ENCODE measurements around the gene SLC39A11.

The SLC39A11 gene

DNA sequence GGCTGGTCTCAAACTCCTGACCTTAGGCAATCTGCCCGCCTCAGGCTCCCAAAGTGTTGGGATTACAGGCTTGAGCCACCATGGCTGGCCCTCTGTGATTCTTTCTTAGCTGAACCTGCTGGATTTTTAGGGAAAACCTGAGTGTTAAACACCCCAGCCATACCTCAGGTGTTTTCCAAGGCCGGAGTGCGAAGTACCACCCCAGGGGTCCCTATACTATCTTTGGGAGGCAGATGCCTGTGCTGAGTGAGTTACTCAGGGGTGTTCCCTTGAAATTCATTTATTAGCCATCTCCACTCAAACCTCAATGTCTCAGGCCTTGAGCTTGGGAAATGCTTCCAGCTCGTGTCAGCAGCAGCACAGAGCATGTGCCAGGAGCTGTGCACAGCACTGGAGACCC, 432.7 kb downstream of the SLC39A11 start:
- H3K27ac ChIP-seq (ENCODE audit: low read depth, low read length), result no peak overlapping the region
- H3K9ac ChIP-seq (ENCODE audit: low read length), result no peak overlapping the region
- no peaks in the 10 kb centered on the region for H3K36me3 ChIP-seq (ENCODE audit: insufficient read depth, low read length)
- no peaks in the 10 kb centered on the region for H3K9me3 ChIP-seq (ENCODE audit: low read length)
- H3K27me3 ChIP-seq (ENCODE audit: control insufficient read depth in 1 of 2, insufficient read depth in 2 of 2, low read length in 2 of 2), result no peaks in the 10 kb centered on the region
- no peak overlapping the region for H3K4me3 ChIP-seq (ENCODE audit: low read depth in 1 of 2, low read length in 2 of 2)
- H3K4me1 ChIP-seq (ENCODE audit: insufficient read depth, low read length), result no peaks in the 10 kb centered on the region

DNA sequence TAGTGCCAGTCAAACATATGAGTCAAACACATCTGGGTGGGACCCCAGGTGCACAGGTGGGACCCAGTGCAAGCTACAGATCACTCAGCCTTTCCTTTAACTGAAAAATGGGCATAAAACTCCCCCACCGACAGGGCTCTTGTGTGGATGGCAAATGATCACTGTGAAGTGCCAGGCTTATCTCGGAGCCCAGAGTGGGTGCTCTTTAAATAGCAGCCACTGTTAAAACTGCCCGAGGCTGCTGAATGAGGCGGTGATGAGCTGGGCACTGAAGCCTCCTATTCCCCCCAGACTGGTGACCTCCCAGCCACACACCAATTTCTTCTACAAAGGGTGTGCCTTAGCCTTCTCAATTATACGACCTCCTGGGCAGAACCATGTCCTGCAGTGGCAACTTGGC, 433.8 kb downstream of the SLC39A11 start:
- Histone ChIP-seq H3K4me1 (ENCODE audit: insufficient read depth, low read length) (no peaks in the 10 kb centered on the region), H3K9ac (ENCODE audit: low read length) (no peak overlapping the region), H3K9me3 (ENCODE audit: low read length) (no peaks in the 10 kb centered on the region), H3K4me3 (ENCODE audit: low read depth in 1 of 2, low read length in 2 of 2) (no peak overlapping the region), H3K36me3 (ENCODE audit: insufficient read depth, low read length) (no peaks in the 10 kb centered on the region), H3K27ac (ENCODE audit: low read depth, low read length) (no peak overlapping the region), H3K27me3 (ENCODE audit: control insufficient read depth in 1 of 2, insufficient read depth in 2 of 2, low read length in 2 of 2) (no peaks in the 10 kb centered on the region)

DNA sequence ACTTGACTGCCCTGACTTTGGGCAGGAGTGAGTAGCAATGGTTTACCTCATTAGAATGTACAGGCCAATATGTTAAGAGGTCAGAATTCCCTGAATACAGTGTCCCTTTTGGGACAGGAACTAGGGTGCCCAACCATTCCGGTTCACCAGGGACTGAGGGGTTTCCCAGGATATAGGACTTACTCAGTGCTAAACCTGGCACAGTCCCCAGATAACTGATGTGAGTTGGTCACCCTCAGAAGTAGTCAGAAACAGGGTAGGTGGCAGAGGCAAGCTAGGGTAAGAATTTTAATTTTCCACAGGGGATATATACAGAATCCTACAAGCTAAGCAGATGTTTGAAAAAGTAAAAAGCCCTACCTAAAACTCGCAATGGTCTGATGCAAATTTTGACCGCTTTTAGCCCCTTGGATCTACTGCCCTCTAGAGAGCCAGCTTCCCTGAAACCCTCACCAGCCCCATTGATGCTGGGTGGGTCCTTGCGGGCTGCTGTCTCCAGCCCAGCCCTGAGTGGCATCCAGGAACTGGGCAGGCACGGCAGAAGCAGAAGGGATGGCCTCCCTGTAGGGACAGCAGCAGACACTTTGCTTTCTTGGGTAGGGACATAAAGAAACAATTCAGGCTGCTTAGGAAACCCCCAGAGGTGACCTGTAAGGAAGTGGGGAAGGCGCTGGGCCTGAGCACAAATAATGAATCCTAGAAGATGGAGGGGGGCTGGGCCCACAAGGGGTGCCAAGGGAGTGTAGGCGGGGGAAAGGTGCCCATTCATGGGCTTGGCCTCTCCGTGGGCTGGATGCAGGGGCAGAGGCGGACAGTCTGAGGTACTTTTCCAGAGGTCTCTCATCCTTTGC, 434.8 kb downstream of the SLC39A11 start:
- no peak overlapping the region for H3K27ac ChIP-seq (ENCODE audit: low read depth, low read length)
- H3K9me3 ChIP-seq (ENCODE audit: low read length), result no peaks in the 10 kb centered on the region
- H3K27me3 ChIP-seq (ENCODE audit: control insufficient read depth in 1 of 2, insufficient read depth in 2 of 2, low read length in 2 of 2), result no peaks in the 10 kb centered on the region
- H3K9ac ChIP-seq (ENCODE audit: low read length), result no peak overlapping the region
- no peaks in the 10 kb centered on the region for H3K4me1 ChIP-seq (ENCODE audit: insufficient read depth, low read length)
- H3K4me3 ChIP-seq (ENCODE audit: low read depth in 1 of 2, low read length in 2 of 2), result no peak overlapping the region
- no peaks in the 10 kb centered on the region for H3K36me3 ChIP-seq (ENCODE audit: insufficient read depth, low read length)

DNA sequence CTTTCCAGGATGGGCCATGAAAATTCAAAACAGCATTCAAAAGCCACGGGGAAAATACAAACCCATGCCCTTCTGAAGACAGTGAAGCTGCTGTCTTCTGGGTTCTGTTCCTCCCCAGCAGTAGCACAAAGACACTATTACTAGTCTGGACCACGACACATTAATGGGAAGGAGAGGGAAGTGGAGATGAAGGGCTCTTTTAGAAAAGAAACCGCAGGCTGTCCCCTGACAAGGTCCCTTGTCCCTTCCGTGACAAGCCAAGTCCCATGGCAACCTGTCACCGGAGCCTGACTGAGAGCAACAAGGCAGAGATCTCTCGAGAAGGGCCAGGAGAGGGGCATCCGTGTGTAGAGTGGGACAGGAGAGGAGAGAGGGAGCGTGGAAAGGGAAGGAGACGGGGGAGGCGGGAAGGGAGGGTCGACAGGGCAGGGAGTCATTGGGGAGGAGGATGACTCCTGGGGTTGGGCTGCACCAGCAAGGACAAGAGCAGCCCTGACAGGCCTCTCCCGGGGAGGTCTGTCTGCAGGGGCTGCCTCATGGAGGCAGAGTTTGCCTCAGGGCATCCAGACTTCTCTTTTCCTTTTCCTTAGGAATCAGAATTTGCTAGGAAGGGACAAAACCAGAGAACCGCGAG, 436.2 kb downstream of the SLC39A11 start:
- Histone ChIP-seq H3K27ac (ENCODE audit: low read depth, low read length) (no peak overlapping the region), H3K4me1 (ENCODE audit: insufficient read depth, low read length) (no peaks in the 10 kb centered on the region), H3K36me3 (ENCODE audit: insufficient read depth, low read length) (no peaks in the 10 kb centered on the region), H3K4me3 (ENCODE audit: low read depth in 1 of 2, low read length in 2 of 2) (no peak overlapping the region), H3K9me3 (ENCODE audit: low read length) (no peaks in the 10 kb centered on the region), H3K27me3 (ENCODE audit: control insufficient read depth in 1 of 2, insufficient read depth in 2 of 2, low read length in 2 of 2) (no peaks in the 10 kb centered on the region), H3K9ac (ENCODE audit: low read length) (no peak overlapping the region)

DNA sequence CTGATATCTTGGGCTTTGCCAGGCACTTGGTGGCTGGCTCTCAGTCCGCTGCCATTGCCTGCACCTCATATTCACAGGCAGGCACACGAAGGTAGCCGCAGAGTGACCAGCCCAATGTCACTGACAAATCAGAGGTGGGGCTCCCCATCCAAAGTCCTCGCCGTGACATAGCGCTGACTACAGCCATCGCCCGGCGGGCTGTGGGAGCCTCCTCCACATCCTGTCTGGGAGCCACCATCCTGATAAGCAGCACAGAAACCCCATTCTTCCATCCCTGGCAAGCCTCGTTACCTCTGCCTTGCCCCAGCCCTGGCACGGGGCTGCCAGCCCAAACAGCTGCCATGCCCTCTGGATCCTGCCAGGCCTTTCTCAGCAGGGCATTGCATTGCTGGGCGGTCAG, 437.8 kb downstream of the SLC39A11 start:
- H3K9ac ChIP-seq (ENCODE audit: low read length), result no peak overlapping the region
- no peak overlapping the region for H3K4me3 ChIP-seq (ENCODE audit: low read depth in 1 of 2, low read length in 2 of 2)
- no peaks in the 10 kb centered on the region for H3K9me3 ChIP-seq (ENCODE audit: low read length)
- no peak overlapping the region for H3K27ac ChIP-seq (ENCODE audit: low read depth, low read length)
- H3K4me1 ChIP-seq (ENCODE audit: insufficient read depth, low read length), result no peaks in the 10 kb centered on the region
- H3K27me3 ChIP-seq (ENCODE audit: control insufficient read depth in 1 of 2, insufficient read depth in 2 of 2, low read length in 2 of 2), result no peaks in the 10 kb centered on the region
- no peaks in the 10 kb centered on the region for H3K36me3 ChIP-seq (ENCODE audit: insufficient read depth, low read length)

DNA sequence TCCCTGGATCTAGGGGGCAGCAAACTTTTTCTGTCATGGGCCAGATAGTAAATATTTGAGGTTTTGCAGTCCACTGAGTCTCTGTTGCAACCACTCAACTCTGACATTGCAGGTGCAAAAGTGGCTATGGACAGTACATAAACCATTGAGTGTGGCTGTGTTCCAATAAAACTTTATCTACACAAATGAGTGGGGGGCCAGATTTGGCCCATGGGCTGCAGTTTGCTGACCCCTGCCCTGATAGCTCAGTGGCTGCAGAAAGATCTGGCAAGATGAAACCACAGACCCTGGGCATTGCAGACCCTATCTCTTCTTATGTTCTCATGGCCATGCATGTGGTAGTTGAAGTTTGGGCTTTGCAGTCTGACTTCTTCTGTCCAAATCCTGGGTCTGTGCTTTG, 440.5 kb downstream of the SLC39A11 start:
- no peaks in the 10 kb centered on the region for H3K4me1 ChIP-seq (ENCODE audit: insufficient read depth, low read length)
- H3K9ac ChIP-seq (ENCODE audit: low read length), result no peak overlapping the region
- no peak overlapping the region for H3K27ac ChIP-seq (ENCODE audit: low read depth, low read length)
- no peaks in the 10 kb centered on the region for H3K36me3 ChIP-seq (ENCODE audit: insufficient read depth, low read length)
- no peaks in the 10 kb centered on the region for H3K27me3 ChIP-seq (ENCODE audit: control insufficient read depth in 1 of 2, insufficient read depth in 2 of 2, low read length in 2 of 2)
- no peak overlapping the region for H3K4me3 ChIP-seq (ENCODE audit: low read depth in 1 of 2, low read length in 2 of 2)
- H3K9me3 ChIP-seq (ENCODE audit: low read length), result no peaks in the 10 kb centered on the region

DNA sequence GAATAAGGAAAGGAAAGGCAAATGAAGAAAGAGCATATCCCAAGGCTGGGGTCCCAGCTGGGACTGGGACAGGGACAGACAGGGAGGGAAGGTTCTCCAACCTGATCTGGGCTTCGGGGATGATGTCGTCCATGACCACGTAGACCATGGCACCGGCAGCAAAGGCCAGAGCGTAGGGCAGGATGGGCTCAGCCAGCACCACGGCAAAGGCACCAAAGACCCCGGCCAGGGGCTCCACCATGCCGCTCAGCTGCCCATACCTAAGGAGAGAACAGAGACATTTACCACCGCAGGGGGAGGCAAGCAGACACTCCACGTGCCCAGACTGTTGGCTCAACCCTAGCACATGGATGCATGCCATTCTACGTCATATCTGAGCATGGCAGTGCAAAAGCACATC, 443.8 kb downstream of the SLC39A11 start:
- Histone ChIP-seq H3K9me3 (ENCODE audit: low read length) (no peaks in the 10 kb centered on the region), H3K27me3 (ENCODE audit: control insufficient read depth in 1 of 2, insufficient read depth in 2 of 2, low read length in 2 of 2) (no peaks in the 10 kb centered on the region), H3K36me3 (ENCODE audit: insufficient read depth, low read length) (no peaks in the 10 kb centered on the region), H3K9ac (ENCODE audit: low read length) (no peak overlapping the region), H3K27ac (ENCODE audit: low read depth, low read length) (no peak overlapping the region), H3K4me1 (ENCODE audit: insufficient read depth, low read length) (no peaks in the 10 kb centered on the region), H3K4me3 (ENCODE audit: low read depth in 1 of 2, low read length in 2 of 2) (no peak overlapping the region)

DNA sequence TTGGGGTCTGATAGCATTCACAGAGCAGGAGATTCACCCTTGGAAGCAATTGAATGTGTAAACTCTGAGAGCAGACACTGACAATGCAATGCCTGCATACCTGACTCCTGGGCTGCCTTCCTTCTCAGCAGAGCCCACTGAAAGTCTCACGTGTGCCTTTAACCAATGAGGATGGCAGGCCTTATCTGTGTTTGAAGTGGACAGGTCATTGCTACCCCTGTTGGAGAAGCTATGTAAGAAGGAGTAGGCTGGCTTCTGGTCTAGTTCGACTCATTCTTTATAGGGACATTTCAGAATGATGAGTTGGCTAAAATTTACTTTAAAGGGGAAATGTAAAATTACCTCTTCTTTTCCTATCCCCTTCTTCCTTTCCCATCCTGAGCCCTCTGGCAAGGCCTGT, 446.3 kb downstream of the SLC39A11 start:
- Histone ChIP-seq H3K4me1 (ENCODE audit: insufficient read depth, low read length) (no peaks in the 10 kb centered on the region), H3K27ac (ENCODE audit: low read depth, low read length) (no peak overlapping the region), H3K36me3 (ENCODE audit: insufficient read depth, low read length) (no peaks in the 10 kb centered on the region), H3K4me3 (ENCODE audit: low read depth in 1 of 2, low read length in 2 of 2) (no peak overlapping the region), H3K9me3 (ENCODE audit: low read length) (no peaks in the 10 kb centered on the region), H3K27me3 (ENCODE audit: control insufficient read depth in 1 of 2, insufficient read depth in 2 of 2, low read length in 2 of 2) (no peaks in the 10 kb centered on the region), H3K9ac (ENCODE audit: low read length) (no peak overlapping the region)

DNA sequence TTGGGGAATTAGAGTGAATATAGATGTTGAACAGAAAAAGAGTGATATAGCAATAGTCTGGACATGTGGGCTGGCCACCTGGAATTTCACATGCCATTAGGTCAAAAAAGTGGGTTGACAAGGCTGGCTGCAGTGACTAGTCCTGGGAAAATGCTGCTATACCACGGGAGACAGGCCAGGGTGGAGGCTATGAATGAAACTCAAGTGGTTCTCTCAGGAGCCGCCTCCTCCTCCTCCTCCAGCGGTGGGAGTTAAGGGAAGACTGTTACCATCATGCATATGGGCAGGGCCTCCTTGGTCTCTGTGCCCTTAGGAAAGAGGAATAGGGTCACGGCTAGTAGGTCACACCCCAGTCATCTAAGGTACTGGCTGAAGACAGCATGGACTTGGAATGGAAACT, 448.0 kb downstream of the SLC39A11 start:
- H3K27me3 ChIP-seq (ENCODE audit: control insufficient read depth in 1 of 2, insufficient read depth in 2 of 2, low read length in 2 of 2), result no peaks in the 10 kb centered on the region

DNA sequence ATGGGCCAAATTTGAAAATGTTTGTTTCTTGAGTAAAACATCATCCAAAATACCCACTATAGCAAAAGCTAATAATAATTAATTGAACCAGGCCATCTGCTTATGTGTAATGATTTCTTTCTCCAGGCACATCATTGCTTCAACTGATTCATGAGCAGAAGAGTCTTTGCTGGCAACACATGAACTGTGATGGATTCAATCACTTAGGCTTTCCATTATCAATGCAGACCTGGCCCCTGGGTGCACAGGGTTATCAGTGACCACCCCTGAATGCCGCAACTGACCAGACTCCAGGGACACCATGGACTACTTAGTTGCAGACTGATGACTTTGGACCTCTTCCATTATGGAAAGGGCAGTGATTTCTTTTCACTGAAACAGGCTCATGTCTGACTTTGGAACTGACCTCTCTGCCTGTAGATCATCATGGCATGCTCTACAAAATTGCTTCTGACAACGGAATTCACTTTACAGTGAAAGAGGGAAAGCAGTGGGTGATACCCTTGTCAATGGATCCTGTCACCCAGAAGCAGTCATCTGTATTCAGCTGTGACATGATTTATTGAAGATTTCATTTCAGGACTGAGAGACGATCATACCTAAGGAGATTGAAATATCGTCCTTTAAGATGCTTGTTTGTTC, 448.8 kb downstream of the SLC39A11 start:
- Histone ChIP-seq H3K9ac (ENCODE audit: low read length) (no peak overlapping the region), H3K9me3 (ENCODE audit: low read length) (no peaks in the 10 kb centered on the region), H3K4me1 (ENCODE audit: insufficient read depth, low read length) (no peaks in the 10 kb centered on the region), H3K27me3 (ENCODE audit: control insufficient read depth in 1 of 2, insufficient read depth in 2 of 2, low read length in 2 of 2) (no peaks in the 10 kb centered on the region), H3K27ac (ENCODE audit: low read depth, low read length) (no peak overlapping the region), H3K4me3 (ENCODE audit: low read depth in 1 of 2, low read length in 2 of 2) (no peak overlapping the region), H3K36me3 (ENCODE audit: insufficient read depth, low read length) (no peaks in the 10 kb centered on the region)

More for the DNA sequence above, 448.0 kb downstream of the SLC39A11 start:
- H3K36me3 ChIP-seq (ENCODE audit: insufficient read depth, low read length), result no peaks in the 10 kb centered on the region
- no peak overlapping the region for H3K9ac ChIP-seq (ENCODE audit: low read length)
- H3K27ac ChIP-seq (ENCODE audit: low read depth, low read length), result no peak overlapping the region
- H3K4me3 ChIP-seq (ENCODE audit: low read depth in 1 of 2, low read length in 2 of 2), result no peak overlapping the region
- no peaks in the 10 kb centered on the region for H3K4me1 ChIP-seq (ENCODE audit: insufficient read depth, low read length)
- H3K9me3 ChIP-seq (ENCODE audit: low read length), result no peaks in the 10 kb centered on the region

DNA sequence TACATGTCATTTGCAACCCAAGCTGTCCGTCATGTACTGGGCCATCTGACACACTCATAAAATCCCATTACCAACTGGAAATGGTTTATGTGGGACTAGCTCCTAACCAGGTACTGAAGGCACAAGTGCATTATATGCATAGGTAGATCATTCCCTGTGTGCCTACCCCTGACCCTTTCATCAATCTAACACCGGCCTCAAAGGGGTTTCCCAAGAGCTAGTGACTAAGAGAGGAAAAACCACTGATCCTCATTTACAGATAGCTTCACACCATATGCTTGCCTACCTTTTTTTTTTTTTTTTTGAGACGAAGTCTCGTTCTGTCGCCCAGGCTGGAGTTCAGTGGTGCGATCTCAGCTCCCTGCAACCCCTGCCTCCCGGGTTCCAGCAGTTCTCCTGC, 449.8 kb downstream of the SLC39A11 start:
- Histone ChIP-seq H3K4me1 (ENCODE audit: insufficient read depth, low read length) (no peaks in the 10 kb centered on the region), H3K36me3 (ENCODE audit: insufficient read depth, low read length) (no peaks in the 10 kb centered on the region), H3K9ac (ENCODE audit: low read length) (no peak overlapping the region), H3K9me3 (ENCODE audit: low read length) (no peaks in the 10 kb centered on the region), H3K4me3 (ENCODE audit: low read depth in 1 of 2, low read length in 2 of 2) (no peak overlapping the region), H3K27me3 (ENCODE audit: control insufficient read depth in 1 of 2, insufficient read depth in 2 of 2, low read length in 2 of 2) (no peaks in the 10 kb centered on the region), H3K27ac (ENCODE audit: low read depth, low read length) (no peak overlapping the region)

Data from muscle layer of colon (tissue), 2 donors.